Measurements from ENCODE around the gene HOXA9.

HOXA9 gene

GRCh38 chr7:27147199-27148030 is 17.9 kb downstream of the HOXA9 start, which contains the start of gene HOXA6:
Gene HOXA6 (minus strand): TSS chr7:27147774. CDS start chr7:27147749, 25 bp downstream.
- DNase-seq (ENCODE audit: low read depth in 1 of 2, low spot score in 1 of 2), result no peak
- peaks cover 28% of the 10 kb centered on the region for H3K27me3 ChIP-seq (ENCODE audit: insufficient read depth, poor library complexity, severe bottlenecking)
- no peak within 1 kb of the TSS for H3K4me3 ChIP-seq (replicated peaks; ENCODE audit: insufficient read depth, low read length)
- no peak within 1 kb of the TSS for H3K27ac ChIP-seq (replicated peaks)
- no peak for TF ChIP-seq SPI1 (IDR thresholded peaks at IDR 0.05; ENCODE audit: borderline replicate concordance, low read depth)
- TF ChIP-seq POLR2AphosphoS5 (IDR thresholded peaks at IDR 0.05; ENCODE audit: low read depth), result no peak

DNA sequence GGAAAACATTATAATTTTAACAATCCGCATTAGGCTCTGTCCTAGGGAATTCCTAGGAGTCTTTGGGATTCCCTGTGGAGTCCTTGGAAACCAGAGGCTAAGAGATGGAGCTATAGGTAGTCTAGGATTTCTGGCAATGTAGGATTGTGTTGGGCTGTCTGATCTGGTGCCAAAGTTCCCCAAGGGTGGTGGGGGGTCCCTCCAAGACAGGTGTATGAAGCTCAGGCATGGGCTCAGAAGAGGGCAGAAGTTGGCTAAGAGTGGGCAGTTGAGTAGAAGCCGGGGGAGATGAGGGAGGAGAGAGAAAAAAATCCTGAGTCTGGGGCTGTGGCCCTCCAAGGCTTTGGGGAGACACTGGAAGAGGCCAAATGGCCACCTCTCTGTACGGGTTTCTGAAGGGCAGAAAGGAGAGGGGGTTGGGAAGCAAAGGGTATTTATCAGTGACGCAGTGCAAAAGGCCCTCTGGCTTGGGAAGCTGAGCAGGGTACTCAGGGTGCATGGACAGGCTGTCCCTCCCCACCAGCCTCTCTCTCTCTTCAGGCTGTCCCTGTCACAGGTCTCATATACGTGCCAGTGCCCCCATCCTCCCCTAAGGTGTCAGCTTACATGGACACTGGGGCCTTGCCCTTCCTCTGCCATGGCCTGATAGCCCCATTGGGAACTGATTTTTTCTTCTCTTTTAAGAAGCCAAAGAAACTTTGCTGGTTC is 18.7 kb downstream of the HOXA9 start:
- Histone ChIP-seq H3K27me3 (ENCODE audit: insufficient read depth, poor library complexity, severe bottlenecking) (peaks cover 21% of the 10 kb centered on the region), H3K27ac (replicated peaks) (no peak overlapping the region), H3K4me3 (replicated peaks; ENCODE audit: insufficient read depth, low read length) (no peak overlapping the region)
- no peak for DNase-seq (ENCODE audit: low read depth in 1 of 2, low spot score in 1 of 2)
- TF ChIP-seq POLR2AphosphoS5 (IDR thresholded peaks at IDR 0.05; ENCODE audit: low read depth), result no peak
- no peak for TF ChIP-seq SPI1 (IDR thresholded peaks at IDR 0.05; ENCODE audit: borderline replicate concordance, low read depth)
- no peak for TF ChIP-seq GABPA (IDR thresholded peaks at IDR 0.05; ENCODE audit: low read depth)
- TF ChIP-seq CTCF (IDR thresholded peaks at IDR 0.05; ENCODE audit: insufficient read depth, low read length), result no peak
- TF ChIP-seq, protein P1, sequence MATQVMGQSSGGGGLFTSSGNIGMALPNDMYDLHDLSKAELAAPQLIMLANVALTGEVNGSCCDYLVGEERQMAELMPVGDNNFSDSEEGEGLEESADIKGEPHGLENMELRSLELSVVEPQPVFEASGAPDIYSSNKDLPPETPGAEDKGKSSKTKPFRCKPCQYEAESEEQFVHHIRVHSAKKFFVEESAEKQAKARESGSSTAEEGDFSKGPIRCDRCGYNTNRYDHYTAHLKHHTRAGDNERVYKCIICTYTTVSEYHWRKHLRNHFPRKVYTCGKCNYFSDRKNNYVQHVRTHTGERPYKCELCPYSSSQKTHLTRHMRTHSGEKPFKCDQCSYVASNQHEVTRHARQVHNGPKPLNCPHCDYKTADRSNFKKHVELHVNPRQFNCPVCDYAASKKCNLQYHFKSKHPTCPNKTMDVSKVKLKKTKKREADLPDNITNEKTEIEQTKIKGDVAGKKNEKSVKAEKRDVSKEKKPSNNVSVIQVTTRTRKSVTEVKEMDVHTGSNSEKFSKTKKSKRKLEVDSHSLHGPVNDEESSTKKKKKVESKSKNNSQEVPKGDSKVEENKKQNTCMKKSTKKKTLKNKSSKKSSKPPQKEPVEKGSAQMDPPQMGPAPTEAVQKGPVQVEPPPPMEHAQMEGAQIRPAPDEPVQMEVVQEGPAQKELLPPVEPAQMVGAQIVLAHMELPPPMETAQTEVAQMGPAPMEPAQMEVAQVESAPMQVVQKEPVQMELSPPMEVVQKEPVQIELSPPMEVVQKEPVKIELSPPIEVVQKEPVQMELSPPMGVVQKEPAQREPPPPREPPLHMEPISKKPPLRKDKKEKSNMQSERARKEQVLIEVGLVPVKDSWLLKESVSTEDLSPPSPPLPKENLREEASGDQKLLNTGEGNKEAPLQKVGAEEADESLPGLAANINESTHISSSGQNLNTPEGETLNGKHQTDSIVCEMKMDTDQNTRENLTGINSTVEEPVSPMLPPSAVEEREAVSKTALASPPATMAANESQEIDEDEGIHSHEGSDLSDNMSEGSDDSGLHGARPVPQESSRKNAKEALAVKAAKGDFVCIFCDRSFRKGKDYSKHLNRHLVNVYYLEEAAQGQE (IDR thresholded peaks at IDR 0.05; ENCODE audit: insufficient replicate concordance, low read depth), result no peak

DNA sequence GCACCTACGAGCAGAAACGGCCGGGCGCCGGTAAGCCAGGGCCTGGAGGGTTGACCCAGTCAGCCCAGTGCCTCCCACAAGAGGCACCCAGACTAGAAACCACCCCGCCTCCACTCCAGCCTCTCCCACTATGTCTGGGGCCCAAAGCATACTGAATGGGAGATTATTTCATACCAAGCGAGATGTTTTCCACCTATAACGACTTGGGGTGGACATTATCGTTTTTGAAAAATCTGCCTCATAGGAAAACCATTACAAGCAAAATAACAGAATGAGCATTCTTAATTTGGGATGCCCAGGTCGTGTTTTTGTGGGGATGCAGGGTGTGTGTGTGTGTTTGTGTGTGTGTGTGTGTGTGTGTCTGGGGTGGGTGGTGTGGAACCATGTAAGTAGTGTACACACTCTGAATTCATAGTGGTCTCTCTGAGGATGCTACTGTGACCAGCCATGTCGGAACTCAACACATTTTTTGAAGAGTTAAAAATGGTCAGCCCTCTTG is 19.4 kb downstream of the HOXA9 start:
- no peak overlapping the region for H3K27ac ChIP-seq (replicated peaks)
- DNase-seq (ENCODE audit: low read depth in 1 of 2, low spot score in 1 of 2), result no peak
- H3K27me3 ChIP-seq (ENCODE audit: insufficient read depth, poor library complexity, severe bottlenecking), result peaks cover 16% of the 10 kb centered on the region
- no peak overlapping the region for H3K4me3 ChIP-seq (replicated peaks; ENCODE audit: insufficient read depth, low read length)
- TF ChIP-seq GABPA (IDR thresholded peaks at IDR 0.05; ENCODE audit: low read depth), result no peak
- TF ChIP-seq POLR2AphosphoS5 (IDR thresholded peaks at IDR 0.05; ENCODE audit: low read depth), result no peak
- TF ChIP-seq SPI1 (IDR thresholded peaks at IDR 0.05; ENCODE audit: borderline replicate concordance, low read depth), result no peak
- TF ChIP-seq CTCF (IDR thresholded peaks at IDR 0.05; ENCODE audit: insufficient read depth, low read length), result no peak
- TF ChIP-seq, protein P1 (IDR thresholded peaks at IDR 0.05; ENCODE audit: insufficient replicate concordance, low read depth), result no peak
